GM12892 (cell line): Measurements from ENCODE around the gene SLC2A4RG.

Experiments
- POLR2A ChIP-seq: IDR thresholded peaks from 2 replicates; pipeline ENCODE4 v1.6.1; 2011; ENCODE audit warnings: low read depth, low read length, control low read depth
- TAF1 ChIP-seq: IDR thresholded peaks from 2 replicates; pipeline ENCODE4 v1.6.1; 2011; ENCODE audit warnings: low read depth, mild to moderate bottlenecking, control low read depth, low read length, borderline replicate concordance

DNA sequence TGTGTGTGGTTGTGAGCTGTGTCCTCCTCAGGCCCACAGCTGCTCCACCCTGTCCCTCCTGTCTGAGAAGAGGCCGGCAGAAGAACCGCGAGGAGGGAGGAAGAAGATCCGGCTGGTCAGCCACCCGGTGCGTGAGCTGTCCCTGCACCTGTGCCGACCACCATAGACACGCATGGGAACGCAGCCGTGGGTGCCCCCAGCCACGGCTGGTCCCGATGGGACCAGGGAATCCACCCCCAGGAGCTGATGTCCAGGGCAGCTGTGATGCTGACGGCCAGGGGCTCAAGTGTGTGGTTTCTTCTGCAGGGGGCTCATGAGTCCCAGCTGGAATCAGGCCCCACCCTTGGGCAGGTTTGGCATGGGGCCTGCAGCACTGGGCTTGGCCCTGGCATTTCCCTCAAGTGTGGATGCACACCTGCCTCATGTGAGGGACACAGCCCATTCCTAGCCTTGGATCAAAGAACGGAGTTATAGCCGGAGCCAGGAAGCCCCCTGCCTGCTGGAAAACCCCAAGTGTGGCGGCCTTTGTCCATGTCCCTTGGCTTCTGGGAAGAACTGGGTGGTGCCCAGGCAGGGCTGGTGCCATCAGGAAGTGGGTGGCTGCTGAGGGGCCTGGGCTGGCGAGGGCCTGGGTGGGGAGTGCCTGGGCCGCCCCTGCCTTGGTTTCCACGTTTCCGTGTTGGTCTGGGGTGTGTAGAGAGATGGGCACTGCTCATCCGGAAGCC, 47.7 kb upstream of the SLC2A4RG start:
- TF ChIP-seq POLR2A, result no peak
- TF ChIP-seq TAF1, result no peak
